Type B pancreatic cell (in vitro differentiated cells): Measurements from ENCODE around the gene ANKRD63. TPM values are rescaled to one million over a fixed set of nuclear protein-coding genes. Genes with fewer than 3 reads are reported as not detected.

ENCODE experiments used
- DNase-seq: peaks from one replicate; pipeline ENCODE4 v3.0.0; 2021; ENCODE audit warnings: mixed read lengths; ENCODE audit not compliant: unreplicated experiment; ENCODE audit errors: extremely low spot score
- H3K27ac Mint-ChIP-seq: 2 replicates; pipeline ENCODE4 v1.8.0; 2021; ENCODE audit warnings: mild to moderate bottlenecking, mixed read lengths
- H3K27me3 Mint-ChIP-seq: 2 replicates; pipeline ENCODE4 v1.8.0; 2021; ENCODE audit warnings: mixed read lengths
- H3K36me3 Mint-ChIP-seq: 2 replicates; pipeline ENCODE4 v1.8.0; 2021; ENCODE audit warnings: mixed read lengths
- H3K4me1 Mint-ChIP-seq: one replicate; pipeline ENCODE4 v1.8.0; 2021; ENCODE audit warnings: mixed read lengths; ENCODE audit not compliant: unreplicated experiment
- H3K4me3 Mint-ChIP-seq: 2 replicates; pipeline ENCODE4 v1.8.0; 2021; ENCODE audit warnings: mild to moderate bottlenecking, mixed read lengths
- H3K9me3 Mint-ChIP-seq: 2 replicates; pipeline ENCODE4 v1.8.0; 2021; ENCODE audit warnings: mixed read lengths
- total RNA-seq: library from RNA; stranded (reverse); gene quantifications from 2 replicates; pipeline ENCODE4 v1.2.1, GENCODE V29; 2021; ENCODE audit warnings: low replicate concordance
- TF ChIP-seq, protein P1 (sequence below): fragments of 200-600 bp; sonication (generic); conservative IDR thresholded peaks from 2 replicates; pipeline ENCODE4 v1.5.0; 2021; ENCODE audit warnings: antibody characterized with exemption, mild to moderate bottlenecking

ANKRD63 gene
- total RNA-seq, 1 donor from 2014 or later = 1.5 TPM

DNA sequence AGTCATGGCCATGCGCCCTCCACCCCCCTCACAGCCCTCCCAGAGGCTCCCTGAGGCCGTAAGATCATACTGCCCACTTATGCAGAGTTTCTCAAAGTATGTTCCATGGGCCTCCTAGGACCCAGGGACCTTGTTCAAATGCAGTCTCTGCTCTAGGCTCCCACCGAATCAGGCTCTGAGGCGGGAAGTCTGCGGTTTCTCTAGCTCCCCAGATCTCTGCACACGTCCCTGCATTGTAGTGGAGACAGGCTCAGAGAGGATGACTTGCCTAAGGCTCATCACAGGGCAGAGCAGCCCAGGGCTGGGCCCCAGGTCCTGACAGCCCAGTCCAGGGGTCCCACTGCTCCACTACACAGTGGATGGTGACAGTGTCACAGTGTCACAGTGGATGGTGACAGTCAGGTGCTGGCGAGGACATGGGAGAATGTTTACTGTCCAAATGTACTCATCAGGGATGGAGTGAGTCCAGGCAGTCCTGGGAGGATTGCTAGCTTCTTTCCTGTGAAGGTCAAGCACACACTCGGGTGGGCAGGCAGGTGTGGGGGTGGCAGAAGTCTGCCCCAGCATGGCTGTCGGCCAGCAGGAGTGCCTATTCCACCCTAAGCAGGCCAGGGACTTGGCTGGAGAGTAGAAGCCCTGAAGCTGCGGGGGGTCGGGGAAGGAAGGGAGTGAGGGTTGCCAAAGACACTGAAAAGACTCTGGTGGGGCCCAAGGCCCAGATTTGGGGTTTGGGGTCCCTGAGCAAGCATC lies 12.4 kb downstream of the ANKRD63 start:
- Mint-ChIP-seq H3K4me1 (peaks cover 8% of the 10 kb centered on the region), H3K36me3 (peaks cover 5% of the 10 kb centered on the region), H3K27me3 (peaks cover 3% of the 10 kb centered on the region), H3K4me3 (no peak overlapping the region), H3K27ac (no peak overlapping the region), H3K9me3 (no peaks in the 10 kb centered on the region)
- no peak for DNase-seq
- TF ChIP-seq, protein P1, sequence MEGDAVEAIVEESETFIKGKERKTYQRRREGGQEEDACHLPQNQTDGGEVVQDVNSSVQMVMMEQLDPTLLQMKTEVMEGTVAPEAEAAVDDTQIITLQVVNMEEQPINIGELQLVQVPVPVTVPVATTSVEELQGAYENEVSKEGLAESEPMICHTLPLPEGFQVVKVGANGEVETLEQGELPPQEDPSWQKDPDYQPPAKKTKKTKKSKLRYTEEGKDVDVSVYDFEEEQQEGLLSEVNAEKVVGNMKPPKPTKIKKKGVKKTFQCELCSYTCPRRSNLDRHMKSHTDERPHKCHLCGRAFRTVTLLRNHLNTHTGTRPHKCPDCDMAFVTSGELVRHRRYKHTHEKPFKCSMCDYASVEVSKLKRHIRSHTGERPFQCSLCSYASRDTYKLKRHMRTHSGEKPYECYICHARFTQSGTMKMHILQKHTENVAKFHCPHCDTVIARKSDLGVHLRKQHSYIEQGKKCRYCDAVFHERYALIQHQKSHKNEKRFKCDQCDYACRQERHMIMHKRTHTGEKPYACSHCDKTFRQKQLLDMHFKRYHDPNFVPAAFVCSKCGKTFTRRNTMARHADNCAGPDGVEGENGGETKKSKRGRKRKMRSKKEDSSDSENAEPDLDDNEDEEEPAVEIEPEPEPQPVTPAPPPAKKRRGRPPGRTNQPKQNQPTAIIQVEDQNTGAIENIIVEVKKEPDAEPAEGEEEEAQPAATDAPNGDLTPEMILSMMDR = no peak

DNA sequence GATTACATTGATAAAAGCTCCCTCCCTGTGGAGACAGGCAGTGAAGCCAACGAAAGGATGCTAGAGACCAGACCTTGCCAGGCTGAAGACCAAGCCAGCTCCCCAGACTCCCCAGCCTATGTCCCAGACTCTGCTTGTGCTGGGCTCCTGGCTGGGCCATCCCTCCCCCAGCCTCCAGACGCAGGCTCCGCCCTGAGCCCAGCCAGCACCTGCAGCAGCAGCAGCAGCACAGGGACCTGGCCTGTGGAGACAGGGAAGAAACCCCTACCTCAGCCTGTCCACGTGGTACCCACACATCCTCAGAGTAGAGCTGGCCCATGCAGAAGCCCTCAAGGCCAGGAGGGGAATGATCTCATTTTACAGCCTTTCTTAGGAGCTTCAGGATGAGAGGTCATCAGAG lies 13.3 kb downstream of the ANKRD63 start:
- peaks cover 1% of the 10 kb centered on the region for H3K36me3 Mint-ChIP-seq
- no peaks in the 10 kb centered on the region for H3K9me3 Mint-ChIP-seq
- H3K4me1 Mint-ChIP-seq = peaks cover 6% of the 10 kb centered on the region
- DNase-seq = no peak
- TF ChIP-seq, protein P1 = no peak
- no peak overlapping the region for H3K4me3 Mint-ChIP-seq
- no peak overlapping the region for H3K27ac Mint-ChIP-seq
- H3K27me3 Mint-ChIP-seq = peaks cover under 1% of the 10 kb centered on the region

DNA sequence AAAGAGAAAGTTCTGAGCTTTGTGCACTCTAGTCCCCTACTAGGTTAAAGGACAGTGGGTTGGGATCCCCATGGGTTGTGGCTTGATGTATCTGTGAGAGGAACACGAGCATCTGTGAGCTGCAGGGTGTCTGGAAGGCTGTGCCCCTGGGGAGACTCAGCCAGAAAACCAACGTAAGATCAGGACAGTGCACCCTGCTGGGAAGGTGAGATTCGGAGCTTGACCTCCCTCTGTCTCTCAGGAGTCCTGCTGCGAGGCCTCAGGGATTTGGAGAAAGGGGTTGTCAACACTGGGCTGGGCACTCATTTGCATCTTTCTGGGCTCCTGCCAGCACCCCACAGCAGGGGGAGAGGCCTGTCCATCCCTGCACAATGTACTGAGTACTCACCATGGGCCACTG lies 15.2 kb downstream of the ANKRD63 start:
- Mint-ChIP-seq H3K9me3 (no peaks in the 10 kb centered on the region), H3K27ac (no peak overlapping the region), H3K27me3 (no peaks in the 10 kb centered on the region), H3K4me3 (no peak overlapping the region), H3K4me1 (peaks cover 11% of the 10 kb centered on the region), H3K36me3 (peaks cover 3% of the 10 kb centered on the region)
- TF ChIP-seq, protein P1 = no peak
- DNase-seq = no peak

DNA sequence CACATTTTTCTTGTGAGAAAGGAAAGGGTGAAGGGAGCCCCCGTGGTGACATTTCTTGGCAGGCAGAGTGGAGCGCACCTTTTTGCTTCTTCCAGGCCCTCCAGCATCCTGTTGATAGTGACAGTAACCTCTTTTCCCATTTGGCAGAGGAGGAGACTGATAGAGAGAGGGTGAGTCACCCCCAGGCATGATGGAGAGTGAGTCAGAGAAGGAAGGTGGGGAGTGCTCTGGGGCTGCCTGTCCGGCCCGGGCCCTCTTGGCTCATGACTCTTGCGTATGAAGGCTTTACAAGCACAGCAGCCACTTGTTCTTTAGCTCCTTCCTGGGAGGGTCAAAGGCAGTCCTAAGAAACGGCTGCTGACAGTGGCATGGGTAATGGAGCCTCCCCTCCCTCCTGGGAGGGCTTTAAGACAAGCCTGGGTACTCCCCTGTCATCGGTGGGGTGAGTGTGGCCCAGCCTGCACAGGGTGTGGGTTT lies 16.0 kb downstream of the ANKRD63 start:
- Mint-ChIP-seq H3K27me3 (no peaks in the 10 kb centered on the region), H3K4me3 (no peak overlapping the region), H3K36me3 (peaks cover 3% of the 10 kb centered on the region), H3K27ac (no peak overlapping the region), H3K4me1 (peaks cover 11% of the 10 kb centered on the region), H3K9me3 (no peaks in the 10 kb centered on the region)
- no peak for DNase-seq
- TF ChIP-seq, protein P1 = no peak

DNA sequence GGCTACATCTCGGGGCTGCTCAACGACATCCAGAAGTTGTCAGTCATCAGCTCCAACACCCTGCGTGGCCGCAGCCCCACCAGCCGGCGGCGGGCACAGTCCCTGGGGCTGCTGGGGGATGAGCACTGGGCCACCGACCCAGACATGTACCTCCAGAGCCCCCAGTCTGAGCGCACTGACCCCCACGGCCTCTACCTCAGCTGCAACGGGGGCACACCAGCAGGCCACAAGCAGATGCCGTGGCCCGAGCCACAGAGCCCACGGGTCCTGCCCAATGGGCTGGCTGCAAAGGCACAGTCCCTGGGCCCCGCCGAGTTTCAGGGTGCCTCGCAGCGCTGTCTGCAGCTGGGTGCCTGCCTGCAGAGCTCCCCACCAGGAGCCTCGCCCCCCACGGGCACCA lies 17.0 kb downstream of the ANKRD63 start:
- Mint-ChIP-seq H3K4me1 (peaks cover 11% of the 10 kb centered on the region), H3K4me3 (no peak overlapping the region), H3K9me3 (no peaks in the 10 kb centered on the region), H3K27ac (no peak overlapping the region), H3K27me3 (no peaks in the 10 kb centered on the region), H3K36me3 (peaks cover 3% of the 10 kb centered on the region)
- TF ChIP-seq, protein P1 = no peak
- no peak for DNase-seq
